ENCODE results near the gene RPL36.

The RPL36 gene

DNA sequence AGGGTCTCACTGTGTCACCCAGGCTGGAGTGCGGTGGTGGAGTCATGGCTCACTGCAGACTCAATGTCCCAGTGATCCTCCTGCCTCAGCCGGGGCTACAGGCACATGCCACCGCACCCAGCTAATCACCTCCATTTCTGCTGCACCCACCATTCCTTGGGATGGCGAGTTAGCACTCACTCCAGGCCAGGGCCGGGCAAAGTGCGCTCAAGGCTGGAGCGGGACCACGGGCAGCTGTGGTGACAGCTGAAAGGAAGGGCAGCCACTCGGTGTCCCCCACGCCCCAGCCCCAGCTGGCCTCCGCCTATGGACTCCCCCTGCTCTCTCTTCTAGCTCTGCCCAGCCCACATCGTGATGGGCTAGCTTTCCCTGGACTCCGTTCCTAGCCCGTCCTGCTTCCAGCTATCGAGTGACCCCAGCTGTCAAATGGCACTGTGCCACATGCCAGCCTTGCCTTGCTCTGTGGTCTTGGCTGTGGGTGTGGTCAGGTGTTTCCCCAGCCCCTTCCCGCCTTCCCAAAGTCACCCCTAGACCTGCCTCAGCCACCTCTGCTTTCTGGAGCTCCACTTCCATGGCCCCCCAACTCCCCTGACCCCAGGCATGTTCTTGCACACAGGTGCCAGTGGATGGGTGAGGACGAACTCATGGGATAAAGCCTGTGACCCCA, 13.9 kb upstream of the RPL36 start:
- Histone ChIP-seq H3K36me3 (ENCODE audit: control insufficient read depth, insufficient read depth, low read length) (no peaks in the 10 kb centered on the region), H2AFZ (no peak overlapping the region), H3K9ac (no peak overlapping the region), H3K9me3 (ENCODE audit: control insufficient read depth, low read length) (no peaks in the 10 kb centered on the region), H3K79me2 (no peaks in the 10 kb centered on the region), H3K4me3 (ENCODE audit: low read depth, low read length) (no peak overlapping the region), H3K4me2 (ENCODE audit: low read length) (no peak overlapping the region), H3K27me3 (ENCODE audit: control insufficient read depth, insufficient read depth, low read length) (no peaks in the 10 kb centered on the region), H3K27ac (no peak overlapping the region), H3K4me1 (no peaks in the 10 kb centered on the region)
- TF ChIP-seq, protein P1, sequence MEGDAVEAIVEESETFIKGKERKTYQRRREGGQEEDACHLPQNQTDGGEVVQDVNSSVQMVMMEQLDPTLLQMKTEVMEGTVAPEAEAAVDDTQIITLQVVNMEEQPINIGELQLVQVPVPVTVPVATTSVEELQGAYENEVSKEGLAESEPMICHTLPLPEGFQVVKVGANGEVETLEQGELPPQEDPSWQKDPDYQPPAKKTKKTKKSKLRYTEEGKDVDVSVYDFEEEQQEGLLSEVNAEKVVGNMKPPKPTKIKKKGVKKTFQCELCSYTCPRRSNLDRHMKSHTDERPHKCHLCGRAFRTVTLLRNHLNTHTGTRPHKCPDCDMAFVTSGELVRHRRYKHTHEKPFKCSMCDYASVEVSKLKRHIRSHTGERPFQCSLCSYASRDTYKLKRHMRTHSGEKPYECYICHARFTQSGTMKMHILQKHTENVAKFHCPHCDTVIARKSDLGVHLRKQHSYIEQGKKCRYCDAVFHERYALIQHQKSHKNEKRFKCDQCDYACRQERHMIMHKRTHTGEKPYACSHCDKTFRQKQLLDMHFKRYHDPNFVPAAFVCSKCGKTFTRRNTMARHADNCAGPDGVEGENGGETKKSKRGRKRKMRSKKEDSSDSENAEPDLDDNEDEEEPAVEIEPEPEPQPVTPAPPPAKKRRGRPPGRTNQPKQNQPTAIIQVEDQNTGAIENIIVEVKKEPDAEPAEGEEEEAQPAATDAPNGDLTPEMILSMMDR (IDR thresholded peaks at IDR 0.05): no peak

DNA sequence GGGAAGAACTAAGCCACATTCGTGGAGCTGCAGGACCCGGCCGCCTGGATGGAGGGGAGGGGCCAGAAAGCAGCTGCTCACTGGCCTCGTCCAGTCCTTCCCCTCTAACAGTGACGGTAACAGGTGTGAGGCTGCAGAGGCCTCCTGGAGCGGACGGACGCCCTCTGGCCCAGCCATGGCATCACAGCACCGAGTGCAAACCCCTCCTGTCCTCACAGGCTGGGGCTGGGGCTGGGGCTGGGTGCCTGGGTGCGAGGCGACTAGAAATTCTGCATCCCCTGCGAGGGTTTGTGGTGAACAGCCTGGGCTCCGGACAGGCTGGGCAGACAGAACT, 13.4 kb upstream of the RPL36 start:
- Histone ChIP-seq H3K36me3 (ENCODE audit: control insufficient read depth, insufficient read depth, low read length) (no peaks in the 10 kb centered on the region), H3K27ac (no peak overlapping the region), H3K4me3 (ENCODE audit: low read depth, low read length) (no peak overlapping the region), H2AFZ (no peak overlapping the region), H3K4me2 (ENCODE audit: low read length) (no peak overlapping the region), H3K9me3 (ENCODE audit: control insufficient read depth, low read length) (no peaks in the 10 kb centered on the region), H3K4me1 (no peaks in the 10 kb centered on the region), H3K9ac (no peak overlapping the region), H3K27me3 (ENCODE audit: control insufficient read depth, insufficient read depth, low read length) (no peaks in the 10 kb centered on the region), H3K79me2 (no peaks in the 10 kb centered on the region)
- TF ChIP-seq, protein P1 (IDR thresholded peaks at IDR 0.05): no peak

DNA sequence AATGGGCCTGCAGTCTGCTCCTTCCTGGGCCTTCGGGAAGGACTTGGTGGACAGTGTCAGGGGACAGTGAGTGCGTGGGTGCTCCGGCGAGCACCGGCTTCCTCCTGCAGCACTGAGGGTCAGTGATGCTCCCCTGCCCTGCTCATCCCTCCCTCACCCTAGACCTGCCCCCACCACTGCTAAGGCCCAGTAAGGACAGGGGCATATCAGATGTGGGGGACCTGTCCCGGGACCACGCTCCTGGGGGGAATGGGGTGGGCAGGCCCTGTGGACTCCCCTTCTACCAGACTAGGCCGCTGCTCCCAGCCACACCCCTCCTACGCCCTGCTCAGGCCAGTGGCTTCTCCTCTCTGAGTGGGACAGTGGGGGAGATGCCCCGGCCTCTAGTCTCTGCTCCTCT, 13.0 kb upstream of the RPL36 start:
- H3K27me3 ChIP-seq (ENCODE audit: control insufficient read depth, insufficient read depth, low read length): no peaks in the 10 kb centered on the region
- H3K4me3 ChIP-seq (ENCODE audit: low read depth, low read length): no peak overlapping the region
- TF ChIP-seq, protein P1 (IDR thresholded peaks at IDR 0.05): no peak
- H3K79me2 ChIP-seq: no peaks in the 10 kb centered on the region
- no peak overlapping the region for H3K9ac ChIP-seq
- no peak overlapping the region for H3K4me2 ChIP-seq (ENCODE audit: low read length)
- no peak overlapping the region for H2AFZ ChIP-seq
- H3K4me1 ChIP-seq: no peaks in the 10 kb centered on the region
- H3K27ac ChIP-seq: no peak overlapping the region
- no peaks in the 10 kb centered on the region for H3K9me3 ChIP-seq (ENCODE audit: control insufficient read depth, low read length)
- H3K36me3 ChIP-seq (ENCODE audit: control insufficient read depth, insufficient read depth, low read length): no peaks in the 10 kb centered on the region

DNA sequence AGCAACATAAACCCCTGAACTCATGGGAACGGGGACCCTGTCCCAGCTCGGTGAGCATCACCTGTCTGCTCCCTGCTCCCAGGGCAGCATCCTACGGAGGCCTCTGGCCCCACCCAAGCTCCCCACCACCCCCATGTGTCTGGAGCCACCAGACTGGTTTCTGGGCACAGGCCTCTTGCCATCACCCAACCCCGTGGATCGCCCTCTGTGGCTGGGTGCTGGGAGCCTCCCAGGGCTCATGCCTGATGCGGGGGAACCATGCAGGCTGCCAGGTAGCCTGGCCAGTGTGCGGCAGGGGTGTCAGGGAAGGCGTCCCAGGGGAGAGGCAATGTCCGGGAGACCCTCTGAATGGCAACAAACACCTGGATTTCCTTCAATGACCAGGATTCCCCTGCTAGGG, 12.5 kb upstream of the RPL36 start:
- no peaks in the 10 kb centered on the region for H3K4me1 ChIP-seq
- H2AFZ ChIP-seq: no peak overlapping the region
- no peak overlapping the region for H3K4me3 ChIP-seq (ENCODE audit: low read depth, low read length)
- no peak overlapping the region for H3K4me2 ChIP-seq (ENCODE audit: low read length)
- H3K27me3 ChIP-seq (ENCODE audit: control insufficient read depth, insufficient read depth, low read length): no peaks in the 10 kb centered on the region
- no peaks in the 10 kb centered on the region for H3K79me2 ChIP-seq
- H3K27ac ChIP-seq: no peak overlapping the region
- TF ChIP-seq, protein P1 (IDR thresholded peaks at IDR 0.05): no peak
- H3K9ac ChIP-seq: no peak overlapping the region
- H3K9me3 ChIP-seq (ENCODE audit: control insufficient read depth, low read length): no peaks in the 10 kb centered on the region
- no peaks in the 10 kb centered on the region for H3K36me3 ChIP-seq (ENCODE audit: control insufficient read depth, insufficient read depth, low read length)

DNA sequence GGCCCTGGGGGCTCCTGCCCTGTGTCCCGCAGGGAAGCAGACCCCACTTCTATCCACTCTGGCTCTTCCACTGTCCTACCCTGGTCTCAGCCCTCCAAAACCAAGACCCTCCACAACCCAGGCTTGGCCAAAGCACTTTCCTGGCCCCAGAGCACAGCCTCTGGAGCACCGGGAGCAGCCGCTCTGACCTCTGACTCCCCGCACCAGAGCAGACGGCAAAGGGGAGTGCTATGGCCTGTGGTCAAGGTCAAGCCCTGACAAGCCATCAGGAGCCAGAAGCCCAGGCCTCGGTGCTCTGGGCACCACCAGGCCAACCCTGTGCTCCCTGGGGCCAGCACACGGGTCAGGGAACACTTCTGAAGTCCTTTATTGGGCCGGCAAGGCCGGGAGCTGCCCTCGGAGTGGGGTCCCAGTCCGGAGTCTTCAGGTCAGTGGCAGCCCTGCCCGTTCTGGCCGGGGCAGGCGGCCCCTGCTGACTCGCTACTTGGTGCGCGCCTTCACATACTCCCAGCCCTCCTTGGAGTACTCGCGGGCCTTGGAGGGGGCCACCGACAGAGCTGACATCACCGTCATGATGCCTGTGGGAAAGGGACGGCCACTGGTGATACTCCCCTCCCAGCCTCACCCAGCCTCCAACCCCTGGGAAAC, 11.9 kb upstream of the RPL36 start:
- H3K9me3 ChIP-seq (ENCODE audit: control insufficient read depth, low read length): no peaks in the 10 kb centered on the region
- no peak overlapping the region for H3K4me2 ChIP-seq (ENCODE audit: low read length)
- H3K27ac ChIP-seq: no peak overlapping the region
- H3K79me2 ChIP-seq: no peaks in the 10 kb centered on the region
- H3K4me3 ChIP-seq (ENCODE audit: low read depth, low read length): no peak overlapping the region
- no peaks in the 10 kb centered on the region for H3K36me3 ChIP-seq (ENCODE audit: control insufficient read depth, insufficient read depth, low read length)
- TF ChIP-seq, protein P1 (IDR thresholded peaks at IDR 0.05): no peak
- no peaks in the 10 kb centered on the region for H3K27me3 ChIP-seq (ENCODE audit: control insufficient read depth, insufficient read depth, low read length)
- no peak overlapping the region for H3K9ac ChIP-seq
- no peak overlapping the region for H2AFZ ChIP-seq
- no peaks in the 10 kb centered on the region for H3K4me1 ChIP-seq

All from parathyroid adenoma (tissue), 2 donors.